SIG-M5 (cell line): Measurements from ENCODE around the gene ZNF536.
"Not testable (repeated sequence)": the region's sequence is repeated elsewhere in the genome, so short reads cannot be mapped to it uniquely, and the experiment has no call there.

Experiments used
- DNase-seq: peaks from one replicate; lab custom pipeline; 2025; lab: John Stamatoyannopoulos, UW

ZNF536 gene

DNA sequence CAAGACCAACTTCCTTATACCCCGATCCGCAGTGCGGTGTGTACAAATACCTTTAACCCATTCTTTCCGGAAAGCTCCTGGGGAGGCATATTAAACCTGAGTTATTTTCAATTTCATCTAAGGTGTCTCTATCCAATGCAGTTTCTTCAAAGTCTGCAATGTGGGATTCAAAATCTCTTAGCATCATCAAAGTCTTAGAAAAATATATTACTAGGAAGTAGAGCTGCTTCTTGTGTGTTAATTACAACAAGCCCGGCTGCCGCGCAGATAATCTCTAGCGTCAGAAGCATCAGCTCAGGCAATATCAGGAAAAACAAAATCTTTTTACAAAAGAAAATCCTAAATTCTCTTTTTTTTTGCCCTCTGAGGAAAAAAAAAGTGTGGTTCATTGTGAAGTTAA is 48.1 kb downstream of the ZNF536 start:
- no peak for DNase-seq

DNA sequence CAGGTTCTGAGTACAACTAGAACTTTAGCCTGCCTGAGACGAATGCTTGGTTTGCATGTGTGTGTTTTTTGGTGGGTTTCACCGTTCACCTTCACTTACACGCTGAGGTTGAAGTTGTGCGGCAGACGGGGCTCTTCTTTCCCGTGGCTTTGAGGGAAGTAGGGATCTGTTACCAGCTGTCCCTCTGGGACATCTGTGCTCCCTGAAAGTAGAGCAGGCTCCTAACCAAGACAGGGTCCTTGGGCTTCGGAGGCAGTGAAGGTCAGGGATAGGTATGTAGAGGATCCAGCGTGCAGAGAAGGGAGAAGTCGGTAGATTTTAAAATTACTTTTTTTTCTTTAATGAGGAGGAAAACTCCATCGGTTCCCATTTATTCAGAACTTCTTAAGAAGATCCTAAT is 48.7 kb downstream of the ZNF536 start:
- no peak for DNase-seq

GRCh38 chr19:30421571-30421970 is 49.4 kb downstream of the ZNF536 start:
- no peak for DNase-seq

- DNase-seq: no peak
Observed at GRCh38 chr19:30423481-30423880, 51.3 kb downstream of the ZNF536 start.

- DNase-seq: no peak
Observed at GRCh38 chr19:30425885-30426838, 54.0 kb downstream of the ZNF536 start.

- DNase-seq: no peak
Observed at GRCh38 chr19:30426864-30427263, 54.7 kb downstream of the ZNF536 start.

GRCh38 chr19:30428092-30428680 is 56.0 kb downstream of the ZNF536 start:
- no peak for DNase-seq

DNA sequence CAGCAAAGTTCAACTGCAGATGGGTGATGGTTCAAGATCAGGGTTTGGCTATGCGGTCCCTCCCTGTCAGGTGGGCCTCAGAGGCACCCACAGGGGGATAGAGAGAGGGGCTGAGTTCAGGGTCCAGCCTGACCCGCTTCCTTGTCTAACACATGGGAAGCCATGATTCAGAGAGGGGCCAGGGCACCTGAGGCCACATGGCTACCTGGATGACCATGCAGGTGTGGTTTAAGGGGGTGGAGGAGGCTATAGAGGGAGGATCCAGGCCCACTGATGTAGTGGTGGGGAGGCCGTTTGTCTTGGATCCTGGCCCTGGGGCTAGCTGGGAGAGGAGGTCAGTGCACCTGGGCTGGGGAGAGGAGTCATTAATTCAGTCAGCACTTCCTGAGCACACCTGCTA is 56.7 kb downstream of the ZNF536 start:
- DNase-seq: no peak

- DNase-seq: no peak
Observed at GRCh38 chr19:30430206-30430734, 58.1 kb downstream of the ZNF536 start.

DNA sequence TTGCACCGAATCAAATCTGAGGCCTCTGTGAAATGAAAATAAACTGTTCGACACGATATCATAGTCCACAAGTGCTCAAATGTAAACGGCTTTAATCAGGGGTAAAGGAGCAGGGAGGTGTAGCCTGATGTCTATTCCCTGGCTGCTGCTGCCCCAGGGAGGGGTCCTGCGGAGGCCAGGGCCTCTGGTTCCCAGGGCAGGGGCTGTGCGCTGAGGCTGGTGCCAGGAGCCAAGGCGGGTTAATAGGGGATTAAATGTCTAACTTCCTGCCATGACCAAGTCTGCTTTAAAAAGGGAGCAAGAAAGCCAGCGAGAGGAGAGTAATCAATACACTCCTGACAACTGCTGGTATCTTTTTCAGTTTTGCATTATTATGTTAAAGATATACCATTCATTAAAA is 59.4 kb downstream of the ZNF536 start:
- DNase-seq: no peak

GRCh38 chr19:30434797-30435594 is 62.8 kb downstream of the ZNF536 start:
- DNase-seq: no peak

GRCh38 chr19:30437869-30438268 is 65.7 kb downstream of the ZNF536 start:
- no peak for DNase-seq

DNA sequence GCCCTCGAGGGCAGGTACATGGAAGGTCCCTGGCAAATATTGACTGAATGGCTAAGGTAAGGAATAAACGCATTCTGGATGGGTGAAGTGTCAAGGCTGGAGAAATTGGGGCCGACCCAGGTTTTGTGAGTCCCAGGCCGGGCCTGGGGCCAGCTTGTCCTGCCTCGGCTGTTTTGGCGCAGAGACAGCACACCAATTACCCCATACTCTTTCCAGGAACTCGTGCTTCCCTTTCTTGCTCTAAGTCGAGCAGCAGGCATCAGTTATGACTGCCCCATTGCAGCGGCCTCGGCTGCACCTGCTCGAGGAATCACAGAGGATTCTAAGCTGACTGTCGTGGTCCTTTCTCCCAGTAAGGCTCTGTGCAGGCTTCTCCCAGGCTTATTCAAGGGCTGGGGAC is 67.1 kb downstream of the ZNF536 start:
- no peak for DNase-seq

DNA sequence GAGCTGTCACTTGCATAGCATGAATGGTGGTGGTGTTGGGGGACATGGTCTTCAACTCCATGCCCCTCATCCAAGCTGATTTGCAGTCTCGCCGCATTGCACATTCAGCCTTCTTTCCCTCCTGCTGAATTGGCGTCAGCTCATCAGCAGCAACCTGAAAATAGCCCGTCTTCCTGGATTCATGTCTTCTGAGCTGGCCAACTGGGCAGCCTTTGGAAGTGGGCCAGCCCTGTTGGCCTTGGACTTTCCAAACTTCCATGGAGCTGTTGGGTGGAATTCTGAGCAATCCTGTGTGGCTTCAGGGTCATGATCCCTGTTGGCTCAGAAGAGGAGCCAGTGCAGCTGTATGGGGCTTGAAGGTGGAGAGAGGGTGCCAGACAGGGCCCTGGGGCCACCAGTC is 68.8 kb downstream of the ZNF536 start:
- no peak for DNase-seq

DNA sequence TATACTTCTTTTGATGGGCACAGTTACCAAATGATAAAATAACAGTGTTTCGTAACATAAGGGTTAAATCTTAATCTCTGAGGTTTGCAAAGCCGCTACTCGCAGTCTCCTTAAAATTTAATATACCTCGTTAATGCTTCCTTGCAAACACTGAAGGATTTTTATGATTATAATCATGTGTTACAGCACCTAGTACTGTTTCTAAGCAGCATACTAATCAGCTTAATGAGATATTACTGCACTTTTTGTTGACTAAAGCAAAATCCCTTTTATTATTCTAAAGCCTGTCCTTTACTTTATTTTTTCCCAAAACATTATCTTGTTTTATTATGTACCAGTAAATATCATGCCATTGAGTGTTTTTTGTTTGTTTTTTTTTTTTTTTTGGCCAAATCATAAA is 70.5 kb downstream of the ZNF536 start:
- no peak for DNase-seq

GRCh38 chr19:30443531-30444252 is 71.5 kb downstream of the ZNF536 start:
- DNase-seq: no peak

GRCh38 chr19:30444253-30444671 is 72.1 kb downstream of the ZNF536 start:
- DNase-seq: no peak

GRCh38 chr19:30444686-30445232 is 72.6 kb downstream of the ZNF536 start:
- DNase-seq: no peak

- no peak for DNase-seq
Observed at GRCh38 chr19:30445385-30445784, 73.2 kb downstream of the ZNF536 start.

DNA sequence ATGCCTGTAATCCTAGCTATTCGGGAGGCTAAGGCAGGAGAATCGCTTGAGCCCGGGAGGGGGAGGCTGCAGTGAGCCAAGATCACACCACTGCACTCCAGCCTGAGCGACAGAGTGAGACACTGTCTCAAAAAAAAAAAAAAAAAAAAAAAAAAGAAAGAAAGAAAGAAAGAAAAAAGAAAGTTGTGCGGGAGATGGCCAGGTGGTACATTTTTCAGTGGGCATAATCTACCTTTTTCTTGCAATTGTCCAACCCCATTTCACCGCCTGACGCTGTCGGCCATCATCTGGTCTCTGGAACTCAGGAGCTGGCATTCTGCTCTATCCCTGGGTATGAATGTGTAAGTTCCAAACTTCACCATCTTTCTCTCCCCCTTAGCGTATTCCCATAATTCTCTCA is 73.9 kb downstream of the ZNF536 start:
- not testable (repeated sequence) for DNase-seq

DNA sequence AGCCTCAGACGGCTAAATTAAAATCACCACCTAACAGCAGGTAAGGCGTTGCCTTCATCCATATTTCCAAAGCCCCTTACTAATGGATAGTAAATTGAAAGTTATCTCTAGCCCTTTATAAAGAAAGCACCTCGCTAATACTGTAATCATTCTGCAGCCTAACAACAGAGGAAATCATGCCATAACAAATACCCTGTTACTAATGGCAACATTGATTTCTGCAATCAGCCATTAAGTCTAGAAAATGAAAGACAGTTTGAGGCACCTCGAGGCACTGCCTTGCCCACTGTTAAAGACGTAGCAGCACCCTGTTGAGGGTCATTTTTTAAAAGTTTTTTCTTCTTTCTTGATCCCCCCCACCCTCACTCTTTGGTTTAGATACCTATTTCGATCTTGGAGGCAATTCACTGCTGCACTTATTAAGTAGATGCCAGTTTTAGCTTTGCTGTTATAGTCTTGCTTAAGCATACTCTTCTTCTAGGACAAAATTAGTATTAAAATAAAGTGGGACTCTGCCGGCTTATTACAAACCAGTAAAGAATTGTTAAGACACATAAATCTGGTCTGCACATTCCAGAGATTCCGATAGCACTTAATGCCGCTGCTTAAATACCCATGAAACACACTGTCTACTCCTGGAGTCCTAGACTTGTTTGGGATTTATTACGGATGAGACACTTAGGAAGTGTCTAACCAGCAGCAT is 74.8 kb downstream of the ZNF536 start:
- no peak for DNase-seq
